ENCODE data around the gene TRABD2B. TPM values are rescaled to one million over a fixed set of nuclear protein-coding genes. Genes with fewer than 3 reads are reported as not detected.

The TRABD2B gene
- total RNA-seq, 3 donors from 2014 or later, result 1.4 to 3.7 (median 2.3) TPM

DNA sequence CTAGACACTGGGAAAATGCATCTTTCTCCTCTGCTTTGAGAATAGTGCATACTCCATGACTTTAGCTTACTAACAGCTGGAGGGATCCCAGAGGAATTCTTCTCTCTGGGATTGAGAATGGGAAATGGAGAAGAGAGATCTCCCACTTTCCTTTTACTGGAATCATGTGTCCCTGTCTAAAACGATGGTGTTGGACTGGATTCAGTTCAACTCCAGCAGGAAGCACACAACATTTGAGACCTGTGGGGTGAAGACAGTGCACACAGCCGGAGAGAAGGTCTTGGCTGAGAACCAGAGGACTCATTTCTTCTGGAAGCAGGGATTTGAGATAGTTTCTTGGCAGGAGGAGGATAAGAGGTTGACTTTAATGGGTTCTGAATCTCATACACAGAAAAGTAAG lies 58.7 kb downstream of the TRABD2B start:
- H3K27ac ChIP-seq, result no peak overlapping the region
- DNase-seq (ENCODE audit: low spot score in 2 of 2), result no peak

DNA sequence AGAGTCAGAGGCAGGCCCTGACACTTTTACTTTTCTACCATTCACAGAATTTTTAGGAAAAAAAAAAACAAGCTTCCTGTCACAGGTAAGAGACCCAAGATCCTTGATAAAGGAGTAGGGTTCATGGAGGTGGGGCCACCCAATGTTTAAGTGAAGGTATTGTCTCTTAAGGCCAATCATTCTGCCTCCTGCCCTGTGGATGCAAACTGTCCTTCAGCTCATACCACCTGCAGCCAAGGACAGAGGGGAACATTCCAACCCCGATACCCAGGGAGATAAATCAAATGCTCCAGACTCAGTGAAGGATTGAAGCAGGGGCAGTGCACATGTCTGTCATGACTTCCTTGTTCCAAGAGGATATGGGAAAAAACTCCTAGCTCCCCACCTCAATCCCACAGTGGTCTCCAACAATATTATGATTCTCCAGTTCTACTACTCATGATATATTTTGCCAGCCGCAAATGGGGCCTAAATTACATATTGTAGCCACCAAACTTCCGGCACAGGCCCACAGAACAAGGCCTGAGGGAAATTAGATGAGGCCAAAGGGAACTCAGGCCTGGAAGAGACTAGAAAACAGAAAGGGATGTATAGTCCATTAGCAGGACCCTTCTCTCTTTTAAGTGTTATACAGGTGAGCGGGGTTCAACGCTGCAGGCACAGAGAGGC lies 59.5 kb downstream of the TRABD2B start:
- Histone ChIP-seq H3K27me3 (no peaks in the 10 kb centered on the region), H3K27ac (no peak overlapping the region), H3K36me3 (no peaks in the 10 kb centered on the region), H3K4me1 (no peaks in the 10 kb centered on the region), H3K9me3 (no peaks in the 10 kb centered on the region), H3K4me3 (no peak overlapping the region)
- intact Hi-C loops (cut with DNase I; ENCODE audit: low total_unique reads), result no loop called here
- TF ChIP-seq, protein P1, sequence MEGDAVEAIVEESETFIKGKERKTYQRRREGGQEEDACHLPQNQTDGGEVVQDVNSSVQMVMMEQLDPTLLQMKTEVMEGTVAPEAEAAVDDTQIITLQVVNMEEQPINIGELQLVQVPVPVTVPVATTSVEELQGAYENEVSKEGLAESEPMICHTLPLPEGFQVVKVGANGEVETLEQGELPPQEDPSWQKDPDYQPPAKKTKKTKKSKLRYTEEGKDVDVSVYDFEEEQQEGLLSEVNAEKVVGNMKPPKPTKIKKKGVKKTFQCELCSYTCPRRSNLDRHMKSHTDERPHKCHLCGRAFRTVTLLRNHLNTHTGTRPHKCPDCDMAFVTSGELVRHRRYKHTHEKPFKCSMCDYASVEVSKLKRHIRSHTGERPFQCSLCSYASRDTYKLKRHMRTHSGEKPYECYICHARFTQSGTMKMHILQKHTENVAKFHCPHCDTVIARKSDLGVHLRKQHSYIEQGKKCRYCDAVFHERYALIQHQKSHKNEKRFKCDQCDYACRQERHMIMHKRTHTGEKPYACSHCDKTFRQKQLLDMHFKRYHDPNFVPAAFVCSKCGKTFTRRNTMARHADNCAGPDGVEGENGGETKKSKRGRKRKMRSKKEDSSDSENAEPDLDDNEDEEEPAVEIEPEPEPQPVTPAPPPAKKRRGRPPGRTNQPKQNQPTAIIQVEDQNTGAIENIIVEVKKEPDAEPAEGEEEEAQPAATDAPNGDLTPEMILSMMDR (IDR thresholded peaks at IDR 0.05), result no peak
- TF ChIP-seq POLR2AphosphoS5 (IDR thresholded peaks at IDR 0.05) (no peak), POLR2A (IDR thresholded peaks at IDR 0.05) (no peak)
- DNase-seq (ENCODE audit: low spot score in 2 of 2), result no peak

More for the DNA sequence above, 58.7 kb downstream of the TRABD2B start:
- Histone ChIP-seq H3K36me3 (no peaks in the 10 kb centered on the region), H3K27me3 (no peaks in the 10 kb centered on the region), H3K4me3 (no peak overlapping the region), H3K4me1 (no peaks in the 10 kb centered on the region), H3K9me3 (no peaks in the 10 kb centered on the region)
- TF ChIP-seq, protein P1 (IDR thresholded peaks at IDR 0.05), result no peak
- no peak for TF ChIP-seq POLR2AphosphoS5 (IDR thresholded peaks at IDR 0.05)
- intact Hi-C loops (cut with DNase I; ENCODE audit: low total_unique reads), result no loop called here

DNA sequence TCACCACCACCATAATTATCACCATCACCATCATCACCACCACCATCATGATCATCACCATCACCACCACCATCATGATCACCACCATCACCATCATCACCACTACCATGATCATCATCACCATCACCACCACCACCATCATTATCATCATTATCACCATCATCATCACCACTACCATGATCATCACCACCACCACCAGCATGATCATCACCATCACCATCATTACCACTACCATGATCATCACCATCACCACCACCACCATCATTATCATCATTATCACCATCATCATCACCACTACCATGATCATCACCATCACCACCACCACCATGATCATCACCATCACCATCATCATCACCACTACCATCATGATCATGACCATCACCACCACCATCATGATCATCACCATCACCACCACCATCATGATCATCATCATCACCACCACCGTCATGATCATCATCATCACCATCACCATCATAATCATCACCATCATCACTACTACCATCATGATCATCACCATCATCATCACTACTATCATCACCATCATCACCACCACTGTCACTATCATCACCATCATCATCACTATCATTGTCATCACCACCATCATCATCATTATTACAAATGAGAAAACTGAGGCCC lies 60.2 kb downstream of the TRABD2B start:
- TF ChIP-seq, protein P1 (IDR thresholded peaks at IDR 0.05), result no peak
- TF ChIP-seq POLR2AphosphoS5 (IDR thresholded peaks at IDR 0.05) (no peak), POLR2A (IDR thresholded peaks at IDR 0.05) (no peak)
- no peaks in the 10 kb centered on the region for H3K9me3 ChIP-seq
- intact Hi-C loops (cut with DNase I; ENCODE audit: low total_unique reads), result no loop called here
- H3K27ac ChIP-seq, result no peak overlapping the region
- no peak for DNase-seq (ENCODE audit: low spot score in 2 of 2)
- no peaks in the 10 kb centered on the region for H3K27me3 ChIP-seq
- H3K36me3 ChIP-seq, result no peaks in the 10 kb centered on the region
- H3K4me3 ChIP-seq, result no peak overlapping the region
- no peaks in the 10 kb centered on the region for H3K4me1 ChIP-seq

DNA sequence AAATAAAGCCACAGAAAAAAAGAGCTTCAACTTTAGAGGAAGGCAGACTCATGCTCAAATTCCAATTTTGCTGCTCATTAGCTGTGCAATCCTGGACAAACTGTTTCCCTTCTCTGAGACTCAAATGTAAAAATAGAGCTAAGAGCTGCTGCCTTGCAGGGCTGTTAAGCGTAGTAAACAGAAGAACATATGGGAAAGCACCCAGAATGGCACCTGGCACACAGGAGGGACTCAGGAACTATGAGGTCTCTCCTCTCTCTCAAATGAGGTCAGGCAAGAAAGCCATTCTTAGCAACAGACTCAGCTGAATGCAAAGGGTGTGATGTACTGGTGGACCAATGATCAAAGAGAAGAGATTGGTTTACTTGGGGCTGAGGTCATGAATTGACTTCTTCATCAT lies 61.3 kb downstream of the TRABD2B start:
- no peaks in the 10 kb centered on the region for H3K4me1 ChIP-seq
- intact Hi-C loops (cut with DNase I; ENCODE audit: low total_unique reads), result no loop called here
- H3K4me3 ChIP-seq, result no peak overlapping the region
- H3K27me3 ChIP-seq, result no peaks in the 10 kb centered on the region
- DNase-seq (ENCODE audit: low spot score in 2 of 2), result no peak
- H3K27ac ChIP-seq, result no peak overlapping the region
- no peaks in the 10 kb centered on the region for H3K9me3 ChIP-seq
- H3K36me3 ChIP-seq, result no peaks in the 10 kb centered on the region
- TF ChIP-seq POLR2A (IDR thresholded peaks at IDR 0.05) (no peak), POLR2AphosphoS5 (IDR thresholded peaks at IDR 0.05) (no peak)
- TF ChIP-seq, protein P1 (IDR thresholded peaks at IDR 0.05), result no peak

DNA sequence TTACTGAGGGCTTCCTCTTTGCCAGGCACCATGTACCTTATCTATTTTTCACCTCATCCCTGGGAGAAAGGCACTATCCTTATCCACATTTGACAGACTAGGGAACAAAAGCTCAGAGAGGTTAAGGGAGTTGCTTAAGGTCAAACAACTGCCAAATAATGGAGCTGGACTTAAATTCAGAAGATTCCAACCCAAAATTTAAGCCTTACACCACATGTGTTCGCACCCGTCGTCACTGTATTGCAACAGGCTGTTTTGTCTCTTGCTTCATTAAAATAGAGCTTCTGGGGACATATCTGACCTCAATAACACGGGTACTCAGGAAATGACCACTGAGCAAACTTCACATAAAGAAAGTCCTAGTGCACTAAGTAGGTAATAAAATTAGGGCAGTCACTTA lies 62.0 kb downstream of the TRABD2B start:
- DNase-seq (ENCODE audit: low spot score in 2 of 2), result no peak
- Histone ChIP-seq H3K4me3 (no peak overlapping the region), H3K36me3 (no peaks in the 10 kb centered on the region), H3K27ac (peak overlapping the region in 1 of 2 donors; percentile 58), H3K4me1 (no peaks in the 10 kb centered on the region), H3K27me3 (no peaks in the 10 kb centered on the region), H3K9me3 (no peaks in the 10 kb centered on the region)
- TF ChIP-seq POLR2AphosphoS5 (IDR thresholded peaks at IDR 0.05) (no peak), POLR2A (IDR thresholded peaks at IDR 0.05) (no peak)
- TF ChIP-seq, protein P1 (IDR thresholded peaks at IDR 0.05), result no peak
- intact Hi-C loops (cut with DNase I; ENCODE audit: low total_unique reads), result no loop called here

Data from breast epithelium (tissue), 4 donors.